WTC11 (cell line): Measurements from ENCODE around the gene KCTD18. TPM values are rescaled to one million over a fixed set of nuclear protein-coding genes. Genes with fewer than 3 reads are reported as not detected.

Experiments used
- ATAC-seq: fragments of 200-7000 bp; cut with Tn5 transposase; 2 replicates; pipeline ENCODE4 v1.10.0; 2021; ENCODE audit warnings: mild to moderate bottlenecking, moderate library complexity
- CTCF ChIA-PET: fragments of 300-600 bp; sonication (Branson Sonifier 250); formaldehyde crosslinking; loops from one replicate; lab custom pipeline; 2021; ENCODE audit warnings: antibody characterized with exemption; lab: Charles Lee
- POLR2A ChIA-PET: fragments of 350-600 bp; sonication (Branson Sonifier 250); formaldehyde crosslinking; loops from one replicate; lab custom pipeline; 2021; ENCODE audit warnings: antibody characterized with exemption; lab: Charles Lee
- DNase-seq: peaks from one replicate; pipeline ENCODE4 v3.0.0; 2021; ENCODE audit warnings: low spot score
- H3K27ac Mint-ChIP-seq: 2 replicates; pipeline ENCODE4 v1.8.0; 2021; ENCODE audit warnings: mixed read lengths
- H3K27me3 Mint-ChIP-seq: 2 replicates; pipeline ENCODE4 v1.8.0; 2021; ENCODE audit warnings: low read depth, mild to moderate bottlenecking, moderate library complexity, mixed read lengths
- H3K36me3 Mint-ChIP-seq: 2 replicates; pipeline ENCODE4 v1.8.0; 2021; ENCODE audit warnings: mixed read lengths
- H3K4me1 Mint-ChIP-seq: 2 replicates; pipeline ENCODE4 v1.8.0; 2022; ENCODE audit warnings: mixed read lengths
- H3K4me3 Mint-ChIP-seq: 2 replicates; pipeline ENCODE4 v1.8.0; 2021; ENCODE audit warnings: mild to moderate bottlenecking, moderate library complexity, mixed read lengths
- H3K9me3 Mint-ChIP-seq: 2 replicates; pipeline ENCODE4 v1.8.0; 2021; ENCODE audit warnings: mixed read lengths
- ELF4 ChIP-seq: sonication (generic); formaldehyde crosslinking; IDR thresholded peaks from 2 replicates; pipeline ENCODE4 v1.8.1; 2022; ENCODE audit warnings: low read depth, mild to moderate bottlenecking, moderate library complexity, missing genetic modification reagents
- ESRRA ChIP-seq: sonication (generic); formaldehyde crosslinking; IDR thresholded peaks from 2 replicates; pipeline ENCODE4 v1.8.1; 2022; ENCODE audit warnings: mild to moderate bottlenecking, missing genetic modification reagents, borderline replicate concordance
- ETV6 ChIP-seq: sonication (generic); formaldehyde crosslinking; IDR thresholded peaks from 2 replicates; pipeline ENCODE4 v1.8.1; 2022; ENCODE audit warnings: mild to moderate bottlenecking, missing genetic modification reagents
- GTF2I ChIP-seq: fragments of 250-450 bp; sonication (Bioruptor Pico); conservative IDR thresholded peaks from 2 replicates; pipeline ENCODE4 v1.4.0; 2021; ENCODE audit warnings: mild to moderate bottlenecking
- KAT7 ChIP-seq: sonication (generic); formaldehyde crosslinking; IDR thresholded peaks from 2 replicates; pipeline ENCODE4 v1.8.1; 2023; ENCODE audit warnings: missing genetic modification reagents, mild to moderate bottlenecking, borderline replicate concordance
- RORB ChIP-seq: fragments of 250-450 bp; sonication (Bioruptor Pico); IDR thresholded peaks from 2 replicates; pipeline ENCODE4 v1.9.0; 2021; ENCODE audit warnings: mild to moderate bottlenecking
- SMAD3 ChIP-seq: sonication (generic); formaldehyde crosslinking; IDR thresholded peaks from 2 replicates; pipeline ENCODE4 v1.8.0; 2022; ENCODE audit warnings: missing genetic modification reagents, mild to moderate bottlenecking, borderline replicate concordance
- SP1 ChIP-seq: sonication (generic); formaldehyde crosslinking; conservative IDR thresholded peaks from 2 replicates; pipeline ENCODE4 v1.8.1; 2022; ENCODE audit warnings: missing genetic modification reagents
- ZNF138 ChIP-seq: sonication (generic); formaldehyde crosslinking; conservative IDR thresholded peaks from 2 replicates; pipeline ENCODE4 v1.8.1; 2022; ENCODE audit warnings: mild to moderate bottlenecking, moderate library complexity, missing genetic modification reagents
- ZNF232 ChIP-seq: sonication (generic); formaldehyde crosslinking; IDR thresholded peaks from 2 replicates; pipeline ENCODE4 v1.8.0; 2022; ENCODE audit warnings: mild to moderate bottlenecking, missing genetic modification reagents
- ZNF317 ChIP-seq: sonication (generic); formaldehyde crosslinking; IDR thresholded peaks from 2 replicates; pipeline ENCODE4 v1.8.1; 2023; ENCODE audit warnings: low read depth, mild to moderate bottlenecking, moderate library complexity, missing genetic modification reagents, borderline replicate concordance
- ZNF396 ChIP-seq: fragments of 250-450 bp; sonication (Bioruptor Pico); IDR thresholded peaks from 2 replicates; pipeline ENCODE4 v1.8.0; 2021; ENCODE audit warnings: mild to moderate bottlenecking, moderate library complexity, borderline replicate concordance
- total RNA-seq: library from RNA; stranded (reverse); gene quantifications from 3 replicates; pipeline ENCODE4 v1.2.3, GENCODE V29; 2021
- TF ChIP-seq, protein P1 (sequence below): sonication (generic); formaldehyde crosslinking; conservative IDR thresholded peaks from 2 replicates; pipeline ENCODE4 v1.8.1; 2023; ENCODE audit warnings: mild to moderate bottlenecking, low read depth, missing genetic modification reagents, moderate library complexity
- TF ChIP-seq, protein P2 (sequence below): sonication (generic); formaldehyde crosslinking; IDR thresholded peaks from 2 replicates; pipeline ENCODE4 v1.8.0; 2022; ENCODE audit warnings: mild to moderate bottlenecking, missing genetic modification reagents
- TF ChIP-seq, protein P3 (sequence below): sonication (generic); formaldehyde crosslinking; IDR thresholded peaks from 2 replicates; pipeline ENCODE4 v1.8.0; 2022; ENCODE audit warnings: mild to moderate bottlenecking, missing genetic modification reagents
- TF ChIP-seq, protein P4 (sequence below): sonication (generic); formaldehyde crosslinking; IDR thresholded peaks from 2 replicates; pipeline ENCODE4 v1.8.1; 2023; ENCODE audit warnings: mild to moderate bottlenecking, missing genetic modification reagents, borderline replicate concordance
- TF ChIP-seq, protein P5 (sequence below): sonication (generic); formaldehyde crosslinking; IDR thresholded peaks from 2 replicates; pipeline ENCODE4 v1.8.1; 2022; ENCODE audit warnings: low read depth, mild to moderate bottlenecking, moderate library complexity, missing genetic modification reagents, borderline replicate concordance

Gene KCTD18
- total RNA-seq, 1 experiment from 2014 or later = 4.9 TPM

DNA sequence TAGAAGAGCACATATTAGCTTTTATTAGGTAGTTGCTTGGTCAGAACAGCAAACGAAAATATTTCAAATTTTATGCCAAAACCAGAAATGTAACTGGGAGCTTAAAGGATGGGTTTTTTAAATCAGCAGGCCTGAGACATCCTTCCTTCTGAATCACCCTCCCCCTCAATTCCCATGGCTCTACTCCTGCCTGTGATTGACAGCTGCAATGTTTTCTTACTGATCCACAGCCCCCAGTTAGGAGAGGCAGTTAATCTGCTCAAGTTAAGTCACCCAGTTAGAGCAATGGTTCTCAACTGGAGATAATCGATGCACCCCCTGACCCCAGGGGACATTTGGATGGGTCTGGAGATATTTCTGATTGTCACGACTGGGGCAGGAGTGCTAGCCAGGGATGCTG lies 24.9 kb downstream of the KCTD18 start:
- TF ChIP-seq SP1 (CRISPR knock-in tag) (no peak), ETV6 (no peak), ZNF317 (CRISPR knock-in tag) (no peak), ZNF138 (CRISPR knock-in tag) (no peak), GTF2I (no peak), ELF4 (CRISPR knock-in tag) (no peak), SMAD3 (CRISPR knock-in tag) (no peak), RORB (CRISPR knock-in tag) (no peak), ZNF232 (CRISPR knock-in tag) (no peak), KAT7 (CRISPR knock-in tag) (no peak), ZNF396 (CRISPR knock-in tag) (no peak), ESRRA (CRISPR knock-in tag) (no peak)
- TF ChIP-seq, protein P1, sequence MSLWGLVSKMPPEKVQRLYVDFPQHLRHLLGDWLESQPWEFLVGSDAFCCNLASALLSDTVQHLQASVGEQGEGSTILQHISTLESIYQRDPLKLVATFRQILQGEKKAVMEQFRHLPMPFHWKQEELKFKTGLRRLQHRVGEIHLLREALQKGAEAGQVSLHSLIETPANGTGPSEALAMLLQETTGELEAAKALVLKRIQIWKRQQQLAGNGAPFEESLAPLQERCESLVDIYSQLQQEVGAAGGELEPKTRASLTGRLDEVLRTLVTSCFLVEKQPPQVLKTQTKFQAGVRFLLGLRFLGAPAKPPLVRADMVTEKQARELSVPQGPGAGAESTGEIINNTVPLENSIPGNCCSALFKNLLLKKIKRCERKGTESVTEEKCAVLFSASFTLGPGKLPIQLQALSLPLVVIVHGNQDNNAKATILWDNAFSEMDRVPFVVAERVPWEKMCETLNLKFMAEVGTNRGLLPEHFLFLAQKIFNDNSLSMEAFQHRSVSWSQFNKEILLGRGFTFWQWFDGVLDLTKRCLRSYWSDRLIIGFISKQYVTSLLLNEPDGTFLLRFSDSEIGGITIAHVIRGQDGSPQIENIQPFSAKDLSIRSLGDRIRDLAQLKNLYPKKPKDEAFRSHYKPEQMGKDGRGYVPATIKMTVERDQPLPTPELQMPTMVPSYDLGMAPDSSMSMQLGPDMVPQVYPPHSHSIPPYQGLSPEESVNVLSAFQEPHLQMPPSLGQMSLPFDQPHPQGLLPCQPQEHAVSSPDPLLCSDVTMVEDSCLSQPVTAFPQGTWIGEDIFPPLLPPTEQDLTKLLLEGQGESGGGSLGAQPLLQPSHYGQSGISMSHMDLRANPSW (CRISPR knock-in tag) = no peak
- TF ChIP-seq, protein P2, sequence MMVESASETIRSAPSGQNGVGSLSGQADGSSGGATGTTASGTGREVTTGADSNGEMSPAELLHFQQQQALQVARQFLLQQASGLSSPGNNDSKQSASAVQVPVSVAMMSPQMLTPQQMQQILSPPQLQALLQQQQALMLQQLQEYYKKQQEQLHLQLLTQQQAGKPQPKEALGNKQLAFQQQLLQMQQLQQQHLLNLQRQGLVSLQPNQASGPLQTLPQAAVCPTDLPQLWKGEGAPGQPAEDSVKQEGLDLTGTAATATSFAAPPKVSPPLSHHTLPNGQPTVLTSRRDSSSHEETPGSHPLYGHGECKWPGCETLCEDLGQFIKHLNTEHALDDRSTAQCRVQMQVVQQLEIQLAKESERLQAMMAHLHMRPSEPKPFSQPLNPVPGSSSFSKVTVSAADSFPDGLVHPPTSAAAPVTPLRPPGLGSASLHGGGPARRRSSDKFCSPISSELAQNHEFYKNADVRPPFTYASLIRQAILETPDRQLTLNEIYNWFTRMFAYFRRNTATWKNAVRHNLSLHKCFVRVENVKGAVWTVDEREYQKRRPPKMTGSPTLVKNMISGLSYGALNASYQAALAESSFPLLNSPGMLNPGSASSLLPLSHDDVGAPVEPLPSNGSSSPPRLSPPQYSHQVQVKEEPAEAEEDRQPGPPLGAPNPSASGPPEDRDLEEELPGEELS (CRISPR knock-in tag) = no peak
- TF ChIP-seq, protein P3, sequence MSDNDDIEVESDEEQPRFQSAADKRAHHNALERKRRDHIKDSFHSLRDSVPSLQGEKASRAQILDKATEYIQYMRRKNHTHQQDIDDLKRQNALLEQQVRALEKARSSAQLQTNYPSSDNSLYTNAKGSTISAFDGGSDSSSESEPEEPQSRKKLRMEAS (CRISPR knock-in tag) = no peak
- TF ChIP-seq, protein P4, sequence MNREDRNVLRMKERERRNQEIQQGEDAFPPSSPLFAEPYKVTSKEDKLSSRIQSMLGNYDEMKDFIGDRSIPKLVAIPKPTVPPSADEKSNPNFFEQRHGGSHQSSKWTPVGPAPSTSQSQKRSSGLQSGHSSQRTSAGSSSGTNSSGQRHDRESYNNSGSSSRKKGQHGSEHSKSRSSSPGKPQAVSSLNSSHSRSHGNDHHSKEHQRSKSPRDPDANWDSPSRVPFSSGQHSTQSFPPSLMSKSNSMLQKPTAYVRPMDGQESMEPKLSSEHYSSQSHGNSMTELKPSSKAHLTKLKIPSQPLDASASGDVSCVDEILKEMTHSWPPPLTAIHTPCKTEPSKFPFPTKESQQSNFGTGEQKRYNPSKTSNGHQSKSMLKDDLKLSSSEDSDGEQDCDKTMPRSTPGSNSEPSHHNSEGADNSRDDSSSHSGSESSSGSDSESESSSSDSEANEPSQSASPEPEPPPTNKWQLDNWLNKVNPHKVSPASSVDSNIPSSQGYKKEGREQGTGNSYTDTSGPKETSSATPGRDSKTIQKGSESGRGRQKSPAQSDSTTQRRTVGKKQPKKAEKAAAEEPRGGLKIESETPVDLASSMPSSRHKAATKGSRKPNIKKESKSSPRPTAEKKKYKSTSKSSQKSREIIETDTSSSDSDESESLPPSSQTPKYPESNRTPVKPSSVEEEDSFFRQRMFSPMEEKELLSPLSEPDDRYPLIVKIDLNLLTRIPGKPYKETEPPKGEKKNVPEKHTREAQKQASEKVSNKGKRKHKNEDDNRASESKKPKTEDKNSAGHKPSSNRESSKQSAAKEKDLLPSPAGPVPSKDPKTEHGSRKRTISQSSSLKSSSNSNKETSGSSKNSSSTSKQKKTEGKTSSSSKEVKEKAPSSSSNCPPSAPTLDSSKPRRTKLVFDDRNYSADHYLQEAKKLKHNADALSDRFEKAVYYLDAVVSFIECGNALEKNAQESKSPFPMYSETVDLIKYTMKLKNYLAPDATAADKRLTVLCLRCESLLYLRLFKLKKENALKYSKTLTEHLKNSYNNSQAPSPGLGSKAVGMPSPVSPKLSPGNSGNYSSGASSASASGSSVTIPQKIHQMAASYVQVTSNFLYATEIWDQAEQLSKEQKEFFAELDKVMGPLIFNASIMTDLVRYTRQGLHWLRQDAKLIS = no peak
- TF ChIP-seq, protein P5, sequence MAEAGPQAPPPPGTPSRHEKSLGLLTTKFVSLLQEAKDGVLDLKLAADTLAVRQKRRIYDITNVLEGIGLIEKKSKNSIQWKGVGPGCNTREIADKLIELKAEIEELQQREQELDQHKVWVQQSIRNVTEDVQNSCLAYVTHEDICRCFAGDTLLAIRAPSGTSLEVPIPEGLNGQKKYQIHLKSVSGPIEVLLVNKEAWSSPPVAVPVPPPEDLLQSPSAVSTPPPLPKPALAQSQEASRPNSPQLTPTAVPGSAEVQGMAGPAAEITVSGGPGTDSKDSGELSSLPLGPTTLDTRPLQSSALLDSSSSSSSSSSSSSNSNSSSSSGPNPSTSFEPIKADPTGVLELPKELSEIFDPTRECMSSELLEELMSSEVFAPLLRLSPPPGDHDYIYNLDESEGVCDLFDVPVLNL (CRISPR knock-in tag) = no peak
- Mint-ChIP-seq H3K27me3 (no peaks in the 10 kb centered on the region), H3K27ac (no peak overlapping the region), H3K4me1 (peaks cover 28% of the 10 kb centered on the region), H3K36me3 (0 out of 2 replicates have a peak, but pooled peaks cover under 1% of the 10 kb centered on the region), H3K4me3 (no peak overlapping the region), H3K9me3 (no peaks in the 10 kb centered on the region)
- ChIA-PET CTCF (interaction anchor here (0.7 to 6.5 kb wide), 13 partner anchors 9 to 512 kb away, joined by 3 to 62 read pairs (median 5); partner anchors contain the start of genes AOX1 and KCTD18), POLR2A (interaction anchor here (0.6 kb wide), 1 partner anchor 443 kb away, joined by 6 read pairs; no protein-coding TSS in a partner anchor)
- ATAC-seq (no peak), DNase-seq (no peak)
